SK-N-SH treated with all-trans-retinoic acid at 6 μM for 48 hours (cell line): ENCODE measurements around the gene PLPP6.

Experiments used
- CREB5 ChIP-seq: fragments of 250-450 bp; sonication (Bioruptor Pico); IDR thresholded peaks from 2 replicates; pipeline ENCODE4 v1.5.1; 2020; ENCODE audit warnings: low read depth, mild to moderate bottlenecking, moderate library complexity
- RARB ChIP-seq: fragments of 250-450 bp; sonication (Bioruptor Pico); IDR thresholded peaks from 2 replicates; pipeline ENCODE4 v1.8.0; 2021; ENCODE audit warnings: mild to moderate bottlenecking, moderate library complexity

GRCh38 chr9:4620881-4621555, 41.1 kb upstream of the PLPP6 start:
- TF ChIP-seq CREB5: no peak
- no peak for TF ChIP-seq RARB (CRISPR knock-in tag)
